NB4 (cell line): Measurements from ENCODE around the gene FHIT.

ENCODE experiments used
- MYC ChIP-seq: IDR thresholded peaks from 2 replicates; pipeline ENCODE4 v1.6.1; 2011; ENCODE audit warnings: low read depth, low read length
- POLR2A ChIP-seq: IDR thresholded peaks from 2 replicates; pipeline ENCODE4 v1.6.1; 2011; ENCODE audit warnings: mild to moderate bottlenecking; ENCODE audit not compliant: insufficient read length; ENCODE audit errors: extremely low read depth
- TF ChIP-seq, protein P1 (sequence below): IDR thresholded peaks from one replicate; pipeline ENCODE4 v1.5.1; 2012; ENCODE audit warnings: low read depth, low read length
- TF ChIP-seq, protein P2 (sequence below): IDR thresholded peaks from 2 replicates; pipeline ENCODE4 v1.6.1; 2011; ENCODE audit warnings: low read depth, low read length

- TF ChIP-seq, protein P1, sequence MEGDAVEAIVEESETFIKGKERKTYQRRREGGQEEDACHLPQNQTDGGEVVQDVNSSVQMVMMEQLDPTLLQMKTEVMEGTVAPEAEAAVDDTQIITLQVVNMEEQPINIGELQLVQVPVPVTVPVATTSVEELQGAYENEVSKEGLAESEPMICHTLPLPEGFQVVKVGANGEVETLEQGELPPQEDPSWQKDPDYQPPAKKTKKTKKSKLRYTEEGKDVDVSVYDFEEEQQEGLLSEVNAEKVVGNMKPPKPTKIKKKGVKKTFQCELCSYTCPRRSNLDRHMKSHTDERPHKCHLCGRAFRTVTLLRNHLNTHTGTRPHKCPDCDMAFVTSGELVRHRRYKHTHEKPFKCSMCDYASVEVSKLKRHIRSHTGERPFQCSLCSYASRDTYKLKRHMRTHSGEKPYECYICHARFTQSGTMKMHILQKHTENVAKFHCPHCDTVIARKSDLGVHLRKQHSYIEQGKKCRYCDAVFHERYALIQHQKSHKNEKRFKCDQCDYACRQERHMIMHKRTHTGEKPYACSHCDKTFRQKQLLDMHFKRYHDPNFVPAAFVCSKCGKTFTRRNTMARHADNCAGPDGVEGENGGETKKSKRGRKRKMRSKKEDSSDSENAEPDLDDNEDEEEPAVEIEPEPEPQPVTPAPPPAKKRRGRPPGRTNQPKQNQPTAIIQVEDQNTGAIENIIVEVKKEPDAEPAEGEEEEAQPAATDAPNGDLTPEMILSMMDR = no peak
- TF ChIP-seq POLR2A (no peak), MYC (no peak)
- TF ChIP-seq, protein P2, sequence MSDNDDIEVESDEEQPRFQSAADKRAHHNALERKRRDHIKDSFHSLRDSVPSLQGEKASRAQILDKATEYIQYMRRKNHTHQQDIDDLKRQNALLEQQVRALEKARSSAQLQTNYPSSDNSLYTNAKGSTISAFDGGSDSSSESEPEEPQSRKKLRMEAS = no peak
Observed at GRCh38 chr3:60011218-60011617, 1240.0 kb downstream of the FHIT start.
